Measurements from ENCODE around the gene MORF4L2. TPM values are rescaled to one million over a fixed set of nuclear protein-coding genes. Genes with fewer than 3 reads are reported as not detected.

The MORF4L2 gene
- total RNA-seq (2022; extraction: Qiagen RNA extraction; ENCODE audit: low read depth): 434 to 1,158 TPM (median 523 TPM) in 5 replicates

DNA sequence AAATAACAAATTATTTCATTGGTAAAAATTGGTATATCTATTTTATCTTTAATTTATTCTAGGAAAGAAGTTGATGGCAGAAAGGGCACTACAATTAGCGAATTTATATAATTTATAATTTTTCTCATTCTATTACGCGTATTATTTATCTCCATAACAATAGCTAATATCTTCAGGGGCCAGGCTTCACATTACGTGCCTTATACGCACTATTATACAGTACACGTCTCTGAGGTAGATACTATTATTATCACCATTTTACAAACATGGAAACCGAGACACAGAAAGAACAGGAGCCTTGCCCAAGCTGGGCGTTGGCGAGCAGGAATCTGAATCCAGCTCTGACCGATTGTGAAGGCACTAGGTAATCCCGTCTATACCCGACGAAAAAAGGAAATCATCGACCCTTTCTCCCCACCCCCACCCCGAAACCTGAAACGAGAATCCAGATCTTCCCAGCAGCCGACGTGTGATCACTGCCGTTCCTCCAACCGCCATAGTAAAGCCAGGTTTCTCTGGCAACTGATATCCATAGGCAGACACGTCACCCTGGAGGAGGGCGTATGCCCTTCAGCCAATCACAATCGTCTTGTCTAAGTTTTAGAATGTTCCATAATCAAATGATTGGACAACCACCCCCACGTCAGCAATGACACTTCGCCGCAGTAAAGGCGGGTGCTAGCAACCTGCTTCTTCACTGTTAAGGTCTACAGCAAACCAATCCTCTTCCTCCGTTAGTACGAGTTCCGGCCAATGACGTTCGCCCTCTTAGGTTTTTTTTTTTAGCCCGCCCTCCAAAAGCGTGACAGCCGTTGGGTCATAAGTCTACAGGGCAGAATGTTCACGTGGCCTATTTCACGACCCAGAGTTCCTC is at the start of gene MORF4L2:
MORF4L2 (minus strand) TSS at position 501 of the 874 bp plus-strand sequence. CDS start 9,672 bp downstream, outside the sequence.

DNA sequence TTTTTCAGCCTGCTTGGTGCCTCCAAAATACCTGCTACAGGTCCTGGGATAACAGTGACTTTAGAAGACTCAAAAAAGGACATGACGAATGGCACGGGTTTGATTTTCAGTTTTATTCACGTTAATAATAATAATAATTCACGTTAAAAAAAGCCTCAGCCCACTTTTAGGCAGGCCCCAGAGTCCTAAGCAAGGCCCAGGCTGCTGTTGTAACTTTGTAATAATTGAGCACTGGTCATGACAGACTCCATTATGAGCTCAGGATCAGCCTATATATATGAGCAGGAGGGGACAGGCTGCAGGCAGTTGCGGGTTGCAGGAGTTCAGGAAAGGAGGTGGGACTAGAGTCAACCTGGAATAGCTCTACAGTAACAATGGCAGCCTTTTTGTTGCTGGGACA is 24.1 kb upstream of the MORF4L2 start, which contains the start of gene TMEM31:
TMEM31 (plus strand) TSS at position 301 of the 400 bp plus-strand sequence. CDS start 1,350 bp downstream, outside the sequence.

DNA sequence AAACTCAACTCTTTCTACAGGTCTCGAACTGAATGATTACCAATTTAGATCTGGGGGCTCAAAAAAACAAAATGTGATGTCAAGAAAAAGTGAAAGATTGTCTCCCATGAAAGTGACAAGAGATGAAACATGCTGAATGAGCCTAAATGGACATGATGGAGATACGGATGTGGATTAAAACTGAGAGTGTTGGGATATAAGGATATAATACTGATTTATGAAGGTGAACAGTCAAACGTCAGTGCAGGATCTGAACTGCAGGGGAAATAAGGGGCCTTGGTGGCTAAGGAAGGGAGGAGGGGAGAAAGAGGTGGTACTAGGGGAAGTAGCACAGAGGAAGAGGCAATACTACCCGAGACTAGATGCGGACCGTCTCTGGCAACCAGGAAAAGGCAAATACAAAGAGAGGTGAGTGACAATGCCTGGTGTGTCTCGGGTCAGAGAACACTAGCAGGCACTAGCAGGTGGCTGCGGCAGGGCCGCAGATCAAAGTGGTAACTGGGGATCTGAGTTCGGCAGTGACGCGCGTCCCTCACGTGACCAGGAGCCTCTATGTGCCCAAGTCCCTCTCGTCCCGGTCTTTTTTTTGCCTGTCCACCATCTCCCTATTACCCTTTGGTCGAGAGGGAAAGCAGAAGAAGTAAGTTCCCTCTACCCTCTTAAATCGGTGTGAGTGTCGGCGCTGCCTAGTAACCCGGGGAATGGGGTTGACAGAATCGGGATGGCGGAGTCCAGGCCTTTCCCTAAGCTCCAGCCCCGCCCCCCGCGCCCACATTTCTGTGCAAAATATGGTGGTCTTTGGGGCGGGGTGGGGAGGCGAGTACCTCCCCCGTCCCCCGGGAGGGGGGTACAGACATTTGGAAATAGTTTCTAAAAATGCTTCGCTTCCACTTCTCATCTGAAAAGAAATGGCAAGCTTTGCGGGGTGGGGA is 57.8 kb downstream of the MORF4L2 start, which contains the start of gene TCEAL1:
TCEAL1 (plus strand) TSS at position 590 of the 932 bp plus-strand sequence. CDS start 942 bp downstream, outside the sequence.

Other genes with a start within 250 kb of the MORF4L2 start
- gene RAB40A, start 167.2 kb downstream of the MORF4L2 start, total RNA-seq (2022; extraction: Qiagen RNA extraction; ENCODE audit: low read depth): 0.10 TPM in 1 of 5 replicates, not detected in the others
- gene TCEAL4, start 101.2 kb downstream of the MORF4L2 start, total RNA-seq (2022; extraction: Qiagen RNA extraction; ENCODE audit: low read depth): 107 to 154 TPM (median 114 TPM) in 5 replicates
- gene TCEAL3, start 78.7 kb downstream of the MORF4L2 start, total RNA-seq (2022; extraction: Qiagen RNA extraction; ENCODE audit: low read depth): 14.8 to 21.6 TPM (median 17.5 TPM) in 5 replicates
- 36.2 to 56.0 TPM (median 41.8 TPM) in 5 replicates for gene TCEAL1, start 57.7 kb downstream of the MORF4L2 start, total RNA-seq (2022; extraction: Qiagen RNA extraction; ENCODE audit: low read depth)
- gene TMEM31, start 24.2 kb upstream of the MORF4L2 start, total RNA-seq (2022; extraction: Qiagen RNA extraction; ENCODE audit: low read depth): not detected in 5 replicates
- gene PLP1, start 90.1 kb upstream of the MORF4L2 start, total RNA-seq (2022; extraction: Qiagen RNA extraction; ENCODE audit: low read depth): not detected in 5 replicates
- 0.03 to 0.05 TPM (median 0.05 TPM) in 3 of 5 replicates, not detected in the others for gene RAB9B, start 145.6 kb upstream of the MORF4L2 start, total RNA-seq (2022; extraction: Qiagen RNA extraction; ENCODE audit: low read depth)